Hematopoietic multipotent progenitor cell treated with erythropoietin and hydrocortisone succinate and interleukin-3 and kit ligand, for 17 days (in vitro differentiated cells): Measurements from ENCODE around the gene FOXJ1.

Source experiments
- DNase-seq: peaks from one replicate; pipeline ENCODE4 v3.0.0-alpha.2; 2015; ENCODE audit warnings: low spot score

The FOXJ1 gene

DNA sequence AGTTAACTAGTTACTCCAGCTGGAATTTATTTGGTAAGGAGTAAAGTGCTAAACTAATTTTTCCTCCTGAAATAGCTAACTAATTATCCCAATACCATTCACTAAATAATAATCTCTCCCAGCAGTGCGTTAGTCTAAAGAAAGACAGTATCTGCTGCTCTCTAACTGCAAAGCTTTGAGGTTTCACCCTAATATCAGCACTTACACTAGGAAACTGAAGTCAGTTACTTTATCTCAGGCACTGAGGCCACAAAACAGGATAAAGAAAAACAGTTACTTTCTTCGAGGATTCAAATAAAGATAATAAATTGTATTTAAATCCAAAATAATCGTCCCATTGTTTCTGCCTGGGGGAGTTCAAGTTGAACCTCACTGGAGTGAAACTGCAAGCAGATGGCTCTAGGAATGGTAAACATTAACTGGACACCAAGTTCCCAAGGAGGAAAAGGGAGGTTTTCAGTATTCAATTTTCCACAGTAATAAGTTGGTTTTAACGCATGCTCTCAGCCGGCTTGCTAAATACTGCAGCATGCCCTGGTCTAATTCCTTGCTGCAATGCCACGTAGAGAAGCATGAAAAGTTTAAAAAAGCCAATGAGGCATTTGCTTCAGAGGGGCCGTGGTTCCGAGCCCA lies 20.0 kb upstream of the FOXJ1 start:
- DNase-seq, result no peak

DNA sequence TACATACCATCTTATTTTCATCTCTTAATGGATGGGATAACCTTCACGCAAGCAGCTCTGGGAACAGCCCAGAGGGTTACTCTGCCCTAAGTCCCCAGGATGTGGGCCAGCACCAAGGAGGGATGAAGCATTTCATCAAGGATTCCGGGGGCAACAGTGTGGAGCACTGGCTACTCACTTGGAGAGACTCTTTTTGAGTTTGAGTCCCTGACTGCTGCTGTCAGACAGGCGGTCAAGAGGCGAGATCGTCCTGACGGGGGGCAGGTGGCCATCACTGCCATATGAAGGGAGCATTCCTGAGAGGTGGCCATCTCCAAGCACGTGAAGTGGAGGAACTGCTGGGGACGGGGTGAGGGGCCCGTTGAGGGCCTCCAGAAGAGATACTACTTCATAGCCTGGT lies 18.1 kb upstream of the FOXJ1 start:
- no peak for DNase-seq

DNA sequence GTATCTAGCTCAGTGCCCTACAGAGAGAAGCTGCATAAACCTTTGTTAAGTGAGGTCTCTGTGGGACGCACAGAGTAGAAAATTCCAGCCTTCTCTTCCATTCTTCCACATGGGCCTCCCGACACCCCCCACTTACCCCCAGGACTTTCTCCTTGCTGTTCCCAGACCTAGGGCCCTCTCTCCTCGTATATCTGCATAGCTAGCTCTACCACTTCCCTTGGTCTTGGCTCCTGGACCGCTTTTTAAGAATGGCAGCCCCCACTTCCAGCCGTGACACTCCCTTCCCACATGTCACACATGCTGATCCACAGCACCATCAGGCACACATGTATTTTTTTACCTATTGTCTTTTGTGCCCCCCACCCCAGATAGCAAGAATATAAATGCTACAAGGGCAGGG lies 16.7 kb upstream of the FOXJ1 start:
- DNase-seq, result no peak

DNA sequence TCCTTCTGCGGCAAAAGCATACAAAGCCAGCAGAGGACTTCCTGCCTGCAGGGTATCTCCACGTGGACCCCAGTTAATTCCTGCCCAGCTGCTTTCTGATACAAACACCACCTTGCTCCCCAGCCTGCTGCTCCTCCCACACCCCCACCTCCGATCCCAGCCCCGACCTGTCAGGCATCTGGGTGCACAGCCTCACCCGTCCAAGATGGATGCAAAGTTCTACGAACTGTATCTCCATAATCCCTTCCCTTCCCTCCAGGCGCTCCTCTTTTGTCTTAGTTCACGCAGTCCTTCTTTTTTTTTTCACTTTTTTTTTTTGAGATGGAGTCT lies 15.6 kb upstream of the FOXJ1 start:
- no peak for DNase-seq

GRCh38 chr17:76155988-76156661 lies 15.1 kb upstream of the FOXJ1 start:
- no peak for DNase-seq

DNA sequence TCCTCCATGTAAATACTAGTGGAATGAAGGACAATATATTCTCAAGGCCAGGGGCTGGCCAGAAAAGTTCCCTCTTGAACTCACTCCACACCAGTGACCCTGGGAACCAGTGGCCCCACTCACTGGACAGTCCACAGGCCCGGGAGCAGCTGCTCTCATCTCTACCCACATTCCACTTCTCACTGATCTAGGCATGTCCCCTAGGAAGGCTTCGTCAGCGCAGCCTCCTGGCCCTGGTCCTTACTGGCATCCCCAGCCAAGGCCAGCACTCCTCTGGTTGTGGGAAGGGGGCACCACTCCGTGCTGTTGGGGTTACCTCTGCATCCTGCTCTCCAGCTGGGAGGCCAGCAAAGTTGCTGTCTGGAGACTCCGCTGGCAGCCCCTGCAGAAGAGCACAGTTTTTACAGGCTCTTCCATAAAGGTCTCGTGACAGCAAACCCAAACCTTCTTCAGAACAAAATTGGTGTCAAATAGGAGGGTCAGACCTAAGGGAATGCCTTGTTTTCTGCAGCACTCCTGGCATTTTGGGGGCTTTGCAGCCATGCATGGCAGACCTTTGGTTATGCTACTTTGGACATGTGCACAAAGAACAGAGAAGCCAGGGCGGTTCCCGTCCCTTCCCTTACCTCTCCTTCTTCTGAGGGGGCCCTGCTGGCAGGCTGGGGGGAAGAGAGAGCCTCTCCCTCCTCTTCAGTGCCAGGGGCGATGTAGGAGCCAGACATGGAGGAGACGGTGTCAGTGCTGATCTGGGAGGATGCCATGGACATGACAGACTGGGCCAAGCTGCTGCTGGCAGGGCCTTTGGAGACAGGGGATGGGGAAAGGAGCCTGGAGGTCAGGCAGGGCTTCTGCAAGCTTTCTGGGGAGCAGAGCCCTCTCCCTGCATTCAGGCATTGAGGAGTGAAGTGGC lies 14.1 kb upstream of the FOXJ1 start:
- DNase-seq, result no peak

DNA sequence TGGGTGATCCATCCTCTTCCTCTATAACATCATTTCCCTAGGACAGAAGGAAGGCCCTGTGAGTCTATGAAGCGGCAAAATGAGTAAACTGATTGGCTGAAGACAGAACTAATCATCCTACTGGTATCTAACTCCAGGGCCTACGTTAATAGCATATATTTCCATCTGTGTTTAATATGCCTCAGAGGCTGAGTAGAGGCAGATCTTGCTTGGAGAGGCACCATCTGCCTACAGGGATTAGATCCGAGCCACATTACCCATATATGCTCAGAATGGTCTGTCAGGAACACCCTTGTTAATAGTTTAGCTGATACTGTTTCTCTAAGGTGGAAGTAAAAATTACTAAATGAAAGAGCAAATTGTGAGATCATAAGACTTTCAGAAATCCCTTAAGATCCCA lies 13.2 kb upstream of the FOXJ1 start:
- DNase-seq, result no peak

DNA sequence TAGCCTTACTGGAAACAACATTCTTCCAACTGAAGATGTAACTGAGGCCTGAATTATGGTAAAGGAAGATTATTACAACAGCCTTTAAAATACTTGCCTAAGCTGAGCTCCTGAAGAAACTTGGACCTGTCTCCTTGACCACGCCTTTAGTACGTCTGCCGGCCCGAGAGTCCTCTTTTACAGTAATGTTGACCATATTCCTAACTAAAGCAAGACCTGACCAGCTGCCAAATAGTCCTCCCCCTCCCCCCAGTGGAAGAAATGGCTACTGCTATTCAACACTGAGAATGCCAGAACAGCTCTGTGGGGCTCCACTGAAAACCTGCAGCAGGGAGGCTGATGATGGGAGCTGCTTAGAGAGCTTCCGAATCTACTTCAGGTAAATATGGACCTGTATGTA lies 12.6 kb upstream of the FOXJ1 start:
- no peak for DNase-seq

GRCh38 chr17:76153202-76153601 lies 12.2 kb upstream of the FOXJ1 start:
- no peak for DNase-seq

- no peak for DNase-seq
Observed at GRCh38 chr17:76152591-76152990, 11.5 kb upstream of the FOXJ1 start.

- DNase-seq, result no peak
Observed at GRCh38 chr17:76151896-76152454, 10.9 kb upstream of the FOXJ1 start.

DNA sequence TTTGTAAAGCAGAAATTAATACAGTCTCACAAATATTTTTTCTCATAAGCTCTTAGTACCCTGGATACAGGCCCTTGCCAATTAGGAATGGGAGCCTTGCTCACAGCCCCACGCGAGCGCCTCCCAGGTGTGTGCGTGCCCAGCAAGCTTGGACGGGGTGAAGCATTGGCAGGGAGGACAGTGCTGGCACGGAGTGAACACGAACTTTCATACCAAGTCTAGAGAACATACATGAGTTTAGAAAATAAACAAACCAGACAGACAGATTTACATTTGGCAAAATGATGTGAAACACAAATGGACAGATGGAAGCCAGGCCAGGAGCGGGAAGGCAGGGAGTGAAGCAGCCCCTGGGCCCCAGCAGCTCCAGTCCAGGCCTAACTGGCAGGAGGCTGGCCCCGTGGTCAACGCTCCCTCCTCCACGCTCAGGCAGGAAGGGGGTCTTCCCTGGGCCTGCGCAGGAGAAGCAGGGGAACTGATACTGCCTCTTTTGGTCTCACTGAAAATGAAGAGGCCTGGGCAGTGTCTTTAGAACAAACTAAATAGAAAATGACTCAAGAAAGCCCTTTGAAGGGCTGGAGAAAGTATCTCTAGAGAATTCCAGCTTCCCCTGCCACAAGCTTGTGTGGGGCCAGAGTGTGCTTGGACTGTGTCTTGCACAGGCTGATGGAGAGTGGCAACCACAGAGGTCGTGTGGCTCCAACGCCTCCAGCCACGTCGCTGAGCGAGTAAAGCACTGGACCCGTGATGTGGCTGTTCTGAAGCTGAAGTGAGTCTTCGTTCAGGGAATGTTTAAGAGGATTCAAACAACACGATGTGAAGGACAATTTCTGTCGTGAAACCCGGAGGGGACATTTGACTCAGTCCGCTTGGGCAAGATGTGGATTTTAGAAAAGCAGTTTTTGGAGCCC lies 9.9 kb upstream of the FOXJ1 start:
- DNase-seq, result no peak

DNA sequence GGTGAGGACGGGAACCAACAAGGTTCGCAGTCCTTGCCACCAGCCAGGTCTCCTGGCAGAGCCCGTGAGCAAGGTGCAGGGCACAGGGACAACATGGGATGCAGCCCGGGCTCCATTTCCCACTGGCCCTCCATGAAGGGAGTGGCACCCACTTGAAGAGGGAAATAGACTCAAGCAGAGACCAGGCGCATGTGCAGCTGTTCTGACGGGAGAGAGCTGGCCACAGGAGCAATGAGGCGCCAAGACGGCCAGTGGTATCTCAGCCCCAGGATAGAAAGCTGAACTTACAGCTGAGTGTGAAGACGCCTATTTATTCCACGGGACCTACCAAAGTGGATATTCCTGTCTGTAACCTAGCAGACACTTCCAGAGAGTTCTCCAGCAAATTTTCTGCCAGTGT lies 8.2 kb upstream of the FOXJ1 start:
- no peak for DNase-seq

DNA sequence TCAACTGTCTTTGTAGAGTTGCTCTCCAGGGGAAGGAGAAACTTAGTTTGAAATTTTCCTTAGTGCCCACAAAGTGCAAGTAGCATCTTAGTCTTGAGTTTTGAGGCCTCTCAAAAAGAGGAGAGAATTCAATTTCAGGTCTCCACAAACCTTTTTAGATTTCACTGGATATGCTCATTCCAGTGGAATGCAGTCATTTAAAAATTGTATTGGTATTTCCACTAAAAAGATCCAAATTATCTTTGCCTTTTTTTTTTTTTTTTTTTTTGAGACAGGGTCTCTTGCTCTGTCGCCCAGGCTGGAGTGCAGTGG lies 6.9 kb upstream of the FOXJ1 start:
- no peak for DNase-seq

- DNase-seq, result no peak
Observed at GRCh38 chr17:76147211-76148014, 6.4 kb upstream of the FOXJ1 start.

DNA sequence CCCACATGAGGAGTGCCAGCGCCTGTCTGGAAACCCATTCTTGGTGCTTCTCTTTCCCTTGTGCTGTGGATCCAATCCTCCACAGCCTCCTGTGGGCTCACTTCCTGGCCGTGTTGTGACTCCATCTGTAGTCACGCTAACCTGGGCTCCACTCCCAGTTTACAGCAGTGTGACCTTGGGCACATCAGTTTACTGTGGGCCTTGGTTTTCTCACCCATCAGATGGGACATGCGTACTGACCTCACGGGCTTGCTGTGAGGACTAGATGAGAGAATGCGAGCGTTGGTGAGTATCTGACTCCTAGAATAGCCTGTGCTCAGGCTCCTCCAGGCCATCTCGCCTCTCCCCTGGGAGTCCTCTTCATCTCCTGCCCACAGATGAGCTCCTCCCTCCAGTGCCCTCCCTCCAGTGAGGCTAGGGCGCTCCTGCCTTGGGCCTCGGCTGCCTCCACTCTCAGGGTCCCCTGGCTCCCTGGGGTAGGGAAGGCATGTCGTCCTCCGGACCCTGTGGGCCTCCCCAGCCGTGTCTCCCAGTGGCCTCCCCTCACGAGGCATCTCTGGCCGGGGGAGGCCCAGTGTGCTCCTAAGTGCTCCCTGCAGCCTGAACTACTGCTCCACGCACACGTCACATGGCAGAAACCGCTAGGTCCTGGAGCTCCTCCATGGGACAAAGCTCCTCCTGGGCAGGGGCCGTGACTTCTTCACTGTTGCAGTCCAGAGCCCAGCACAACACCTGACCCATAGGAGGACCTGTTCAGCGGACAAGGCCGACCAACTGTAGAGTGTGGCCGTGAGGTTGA lies 5.2 kb upstream of the FOXJ1 start:
- DNase-seq, result no peak

GRCh38 chr17:76145231-76146052 lies 4.4 kb upstream of the FOXJ1 start:
- DNase-seq, result no peak

- no peak for DNase-seq
Observed at GRCh38 chr17:76142585-76143041, 1.6 kb upstream of the FOXJ1 start.

GRCh38 chr17:76142039-76142584 lies 1.1 kb upstream of the FOXJ1 start:
- no peak for DNase-seq
